HG03139 (cell line): ENCODE measurements around the gene ADGRB3.

Source experiments
- ATAC-seq: cut with Tn5 transposase; IDR thresholded peaks from one replicate; pipeline ENCODE4 v1.9.1; 2021; ENCODE audit not compliant: unreplicated experiment

The ADGRB3 gene

DNA sequence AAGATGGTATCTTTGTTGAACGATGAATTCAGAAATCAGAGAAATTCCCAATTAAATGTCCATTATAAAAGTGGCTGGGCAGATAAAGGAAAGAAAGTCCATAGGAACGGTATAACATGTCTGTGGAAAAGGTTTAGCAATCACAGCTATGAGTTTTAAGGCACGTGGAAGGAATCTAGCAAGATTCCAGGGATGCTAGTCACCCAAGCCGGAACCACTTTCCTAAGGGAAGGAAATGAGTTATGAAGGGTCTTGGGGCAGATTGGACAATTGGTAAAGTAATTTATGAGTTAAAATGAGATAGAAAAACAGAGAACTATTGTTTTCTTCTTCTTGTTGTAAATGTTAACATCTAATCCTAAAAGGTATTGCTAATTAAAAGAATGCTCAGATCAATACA lies 384.8 kb downstream of the ADGRB3 start:
- no peak for ATAC-seq

DNA sequence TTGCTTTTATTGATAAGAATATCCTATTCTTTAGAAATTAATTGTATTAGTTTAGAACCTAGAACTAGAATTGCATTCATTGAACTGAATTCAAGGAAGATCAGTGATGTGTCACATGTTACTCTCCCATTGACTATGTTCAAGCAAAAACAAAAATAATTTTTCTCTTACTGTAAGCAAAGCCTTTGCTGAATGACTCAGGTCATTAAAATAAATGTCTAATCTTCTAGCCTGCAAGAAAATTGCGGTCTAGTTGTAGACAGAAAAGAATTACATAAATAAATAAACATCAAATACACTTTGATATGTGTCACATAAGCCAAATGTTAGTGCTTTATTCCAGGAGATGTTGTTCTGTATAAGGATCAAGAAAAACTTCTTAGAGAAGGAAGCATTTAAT lies 387.9 kb downstream of the ADGRB3 start:
- no peak for ATAC-seq

DNA sequence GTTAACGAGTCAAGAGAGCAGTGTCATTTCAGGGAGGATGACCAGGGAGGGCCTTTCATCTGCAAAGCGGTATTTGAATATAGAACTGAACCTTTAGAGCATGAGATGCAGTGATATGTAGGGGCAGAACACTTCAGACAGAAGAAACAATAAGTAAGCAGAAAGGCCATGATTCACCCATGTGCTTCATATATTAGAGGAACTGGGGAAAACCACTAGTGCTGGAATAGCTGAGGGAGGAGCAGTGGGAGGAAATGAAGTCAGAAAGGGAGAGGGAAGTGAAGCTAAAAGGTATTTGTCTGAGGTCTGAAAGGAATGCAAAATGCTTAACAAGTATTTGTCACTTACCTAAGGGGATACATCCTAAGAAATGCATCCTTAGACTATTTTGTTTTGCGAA lies 391.2 kb downstream of the ADGRB3 start:
- no peak for ATAC-seq

DNA sequence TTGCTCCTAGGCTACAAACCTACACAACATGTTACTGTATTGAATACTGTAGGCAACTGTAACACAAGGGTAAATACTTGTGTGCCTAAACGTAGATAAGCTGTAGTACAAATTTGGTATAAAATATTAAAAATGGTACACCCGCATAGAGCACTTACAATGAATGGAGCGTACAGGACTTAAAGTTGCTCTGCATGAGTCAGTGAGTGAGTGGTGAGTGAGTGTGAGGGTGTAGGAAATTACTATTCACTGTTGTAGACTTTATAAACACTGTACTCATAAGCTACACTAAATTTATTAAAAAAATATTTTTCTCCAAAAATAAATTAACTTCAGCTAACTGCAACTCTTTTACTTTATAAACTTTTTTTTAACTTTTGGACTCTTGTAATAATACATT lies 391.6 kb downstream of the ADGRB3 start:
- ATAC-seq: no peak

DNA sequence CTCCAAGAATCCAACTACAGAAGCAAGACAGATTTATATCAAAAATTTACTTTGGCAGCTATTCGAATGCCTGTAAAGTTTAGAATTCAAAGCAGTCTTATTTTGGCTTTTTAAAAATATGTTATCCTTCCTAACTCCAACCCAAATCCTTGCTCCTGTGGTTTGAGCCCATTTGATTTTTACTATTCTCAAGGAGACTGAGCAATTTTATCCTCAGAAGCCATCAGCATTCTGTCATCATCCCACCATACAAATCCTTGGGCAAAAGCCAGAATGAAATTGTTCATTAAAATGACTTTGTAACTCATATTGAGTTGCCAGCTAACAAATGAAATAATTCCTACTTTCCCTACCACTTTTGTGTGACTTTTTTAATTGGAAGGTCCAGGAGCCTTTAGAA lies 392.8 kb downstream of the ADGRB3 start:
- ATAC-seq: no peak

DNA sequence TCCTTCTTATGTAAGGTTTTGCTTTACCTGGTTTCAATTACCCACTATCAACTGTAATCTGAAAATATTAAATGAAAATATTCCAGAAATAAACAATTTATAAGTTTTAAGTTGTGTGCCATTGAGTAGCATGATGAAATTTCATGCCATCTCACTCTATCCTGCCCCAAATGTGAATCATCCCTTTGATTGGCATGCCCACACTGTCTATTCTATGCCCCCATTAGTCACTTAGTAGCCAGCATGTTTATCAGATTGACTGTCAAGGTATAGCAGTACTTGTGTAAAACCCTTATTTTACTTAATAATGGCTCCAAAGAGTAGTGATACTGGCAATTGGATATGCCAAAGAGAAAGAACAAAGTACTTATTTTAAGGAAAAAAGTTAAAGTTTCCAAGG lies 403.8 kb downstream of the ADGRB3 start:
- ATAC-seq: no peak

DNA sequence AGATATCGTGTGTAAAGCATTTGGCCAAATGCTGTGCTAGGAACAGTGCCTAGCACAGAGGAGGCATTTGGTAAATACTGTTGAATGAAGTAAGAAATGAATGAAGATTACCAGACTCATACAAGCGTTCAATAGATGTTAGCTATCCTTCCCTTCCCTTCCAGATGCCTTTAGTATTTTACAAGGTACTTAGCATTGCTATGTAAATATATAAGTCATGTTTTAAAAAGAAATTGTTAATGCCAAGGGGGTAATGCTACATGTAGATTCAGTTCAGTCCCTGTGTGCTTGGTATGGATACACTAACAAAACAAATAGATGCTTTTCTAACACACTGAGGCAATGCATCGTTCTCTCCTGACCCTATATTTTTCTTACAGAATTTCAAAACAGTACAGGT lies 407.2 kb downstream of the ADGRB3 start:
- no peak for ATAC-seq

DNA sequence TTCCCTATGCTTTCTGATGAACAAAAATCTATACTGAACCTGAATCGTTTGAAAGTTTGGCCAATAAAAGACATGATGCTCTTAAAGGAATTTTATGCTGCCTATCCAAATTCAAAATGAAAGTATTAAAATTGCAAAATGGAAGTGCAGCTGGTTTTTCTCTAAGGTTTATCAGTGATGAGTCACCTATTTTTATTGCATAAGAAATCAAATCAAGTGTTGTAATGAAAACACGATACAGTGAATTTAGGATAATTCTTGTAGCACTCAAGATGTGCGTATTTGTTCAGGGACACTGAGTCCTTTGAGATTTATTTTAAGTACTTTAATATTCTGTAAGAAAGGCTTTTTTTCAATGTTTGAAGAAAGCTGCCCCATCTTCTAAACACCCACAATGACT lies 409.5 kb downstream of the ADGRB3 start:
- ATAC-seq: no peak

DNA sequence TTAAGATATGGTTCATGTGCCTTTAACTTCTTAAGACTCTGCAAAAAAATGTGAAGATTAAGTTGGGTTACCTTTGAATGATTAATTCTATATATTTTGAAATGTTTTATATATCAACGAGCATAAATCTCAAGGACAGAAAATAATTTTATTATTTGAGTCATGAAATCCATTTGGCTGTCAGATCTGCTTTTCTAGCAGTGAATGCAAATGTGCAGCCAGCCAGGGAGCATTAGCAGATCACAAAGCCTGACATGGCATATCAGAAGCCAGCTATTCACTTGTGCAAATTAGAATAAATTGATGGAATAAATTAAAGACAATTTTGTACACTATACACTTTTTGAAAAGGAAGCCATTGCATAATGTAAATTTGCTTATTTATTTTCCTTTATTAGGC lies 424.3 kb downstream of the ADGRB3 start:
- no peak for ATAC-seq

DNA sequence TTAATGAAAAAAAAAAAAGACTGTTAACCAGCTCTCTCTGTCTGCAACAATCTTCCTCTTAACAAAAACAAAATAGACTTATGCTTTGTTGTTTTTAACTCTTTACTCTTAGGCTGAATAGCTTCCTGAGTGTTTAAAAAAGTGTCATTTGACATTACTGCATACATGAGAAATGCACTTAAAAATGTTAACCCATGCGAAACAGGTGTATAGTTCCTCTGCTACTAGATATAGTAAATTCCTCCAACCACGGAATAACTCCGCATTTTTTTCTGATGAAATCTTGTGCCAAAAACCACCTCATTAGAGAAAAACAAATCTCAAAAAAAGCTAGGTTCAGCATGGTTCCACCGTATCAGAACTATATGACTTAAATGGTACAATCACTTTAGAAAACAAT lies 426.0 kb downstream of the ADGRB3 start:
- ATAC-seq: no peak

DNA sequence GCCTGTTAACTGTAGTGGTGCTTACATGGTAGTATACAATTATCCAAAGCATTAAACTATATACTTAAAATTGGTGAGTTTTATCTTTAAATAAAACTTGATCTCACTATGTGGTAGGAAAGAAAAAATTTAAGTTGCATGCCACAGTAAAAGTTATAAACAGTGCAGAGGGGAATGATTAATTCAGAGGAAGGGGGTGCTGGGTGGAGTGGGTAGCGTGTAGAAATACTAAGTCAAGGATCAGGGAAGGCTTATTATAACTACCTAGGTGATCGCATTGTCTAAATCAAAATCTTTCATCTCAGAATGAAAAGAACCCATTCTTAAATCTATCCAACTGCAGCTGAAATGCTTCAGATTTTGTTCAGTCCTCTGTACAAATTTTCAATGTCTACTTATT lies 428.3 kb downstream of the ADGRB3 start:
- no peak for ATAC-seq

DNA sequence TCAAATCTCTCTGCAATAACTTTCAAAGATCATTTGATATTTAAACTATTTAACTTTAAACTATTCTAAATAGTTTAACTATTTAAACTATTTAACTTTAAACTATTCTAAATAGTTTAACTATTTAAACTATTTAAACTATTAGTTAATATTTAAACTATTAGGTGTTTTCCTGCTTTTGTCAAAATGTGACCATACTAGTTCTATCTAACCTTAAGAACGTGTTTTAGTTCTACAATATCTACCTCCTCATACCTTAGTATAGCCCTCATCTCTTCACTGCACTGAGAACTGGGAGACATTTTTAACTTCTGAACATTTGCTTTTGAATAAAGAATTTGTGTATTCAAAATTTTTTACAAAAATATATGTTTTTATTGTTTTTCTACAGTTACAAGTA lies 429.1 kb downstream of the ADGRB3 start:
- ATAC-seq: no peak

DNA sequence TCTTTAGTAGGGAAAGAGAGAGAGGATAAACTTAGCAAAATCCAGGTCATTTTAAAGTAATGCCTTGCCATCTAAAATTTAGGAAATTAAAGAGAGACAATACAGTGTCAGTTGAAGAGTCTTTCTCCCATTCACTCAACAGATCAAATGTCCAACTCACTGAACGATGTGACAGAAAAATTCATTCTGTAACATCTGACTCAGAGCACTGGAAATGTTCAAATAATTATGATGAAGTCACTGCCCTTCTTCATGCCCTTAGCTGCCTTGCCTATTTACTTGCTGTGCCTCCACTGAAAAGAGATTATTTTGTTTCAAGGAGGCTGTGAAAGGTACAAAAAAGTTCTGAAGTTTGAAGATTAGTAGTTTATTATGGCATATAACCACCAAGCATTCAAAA lies 434.8 kb downstream of the ADGRB3 start:
- no peak for ATAC-seq

DNA sequence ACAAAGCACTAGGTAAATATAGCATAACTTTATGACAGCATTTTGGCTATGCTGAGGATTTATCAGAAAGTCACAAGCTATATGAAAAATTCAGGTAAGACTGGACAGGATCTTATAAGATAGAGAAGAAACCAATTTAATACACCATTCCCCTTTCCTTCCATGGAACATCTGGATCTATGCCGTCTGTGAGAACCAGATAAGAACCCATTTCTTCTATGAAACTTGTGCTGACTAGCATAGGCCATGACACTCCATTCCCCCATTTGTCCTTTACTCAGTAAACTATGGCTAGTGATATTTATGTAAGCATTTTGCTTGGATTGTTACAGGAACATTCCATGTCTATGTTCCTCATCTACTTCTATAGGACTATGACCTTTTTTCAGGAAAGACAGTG lies 437.7 kb downstream of the ADGRB3 start:
- ATAC-seq: no peak

DNA sequence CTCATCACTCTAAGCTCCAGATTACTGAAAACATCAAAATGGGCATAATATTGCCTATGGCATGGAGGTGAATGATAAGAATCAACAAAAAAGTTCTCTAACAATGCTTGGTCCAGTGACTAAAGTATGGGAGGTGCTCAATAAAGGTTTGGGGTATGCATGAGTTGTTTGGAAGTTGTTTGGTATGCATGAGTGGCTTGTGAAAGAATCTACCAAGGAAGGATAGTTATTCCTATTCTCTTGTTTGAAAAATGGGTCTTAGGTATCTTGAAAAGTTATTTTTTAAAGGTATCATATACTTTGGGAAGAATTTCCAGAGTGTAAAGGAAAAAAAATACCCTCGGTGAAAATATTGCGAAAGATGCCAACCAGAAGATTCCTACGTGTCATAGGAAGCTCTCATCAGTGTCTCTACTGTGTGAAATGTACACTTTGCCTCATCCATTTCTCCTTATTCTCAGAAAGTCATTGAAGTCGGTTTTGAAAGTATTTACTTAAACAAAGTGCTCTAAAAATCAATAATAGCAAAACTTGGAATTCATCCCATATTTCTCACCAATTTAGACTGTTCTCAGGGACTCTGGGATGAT lies 449.8 kb downstream of the ADGRB3 start:
- no peak for ATAC-seq

DNA sequence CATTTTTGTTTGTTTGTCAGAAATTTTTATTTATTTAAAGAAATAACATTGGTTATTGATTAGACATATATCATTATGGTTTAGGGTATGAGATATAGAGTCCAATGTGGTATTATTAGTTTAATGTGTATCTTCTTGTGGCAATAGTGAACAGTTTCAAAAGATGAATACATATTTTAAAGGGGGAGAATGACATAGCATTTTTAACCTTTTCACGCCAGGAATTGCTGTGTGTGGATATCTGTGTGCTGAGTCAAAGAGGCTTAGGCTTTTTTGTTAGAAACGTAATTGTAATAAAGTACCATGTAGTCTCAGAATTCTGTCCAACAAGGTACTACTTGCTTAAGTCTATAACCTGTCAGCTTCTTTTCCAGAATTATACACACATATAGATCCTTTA lies 451.6 kb downstream of the ADGRB3 start:
- ATAC-seq: no peak

DNA sequence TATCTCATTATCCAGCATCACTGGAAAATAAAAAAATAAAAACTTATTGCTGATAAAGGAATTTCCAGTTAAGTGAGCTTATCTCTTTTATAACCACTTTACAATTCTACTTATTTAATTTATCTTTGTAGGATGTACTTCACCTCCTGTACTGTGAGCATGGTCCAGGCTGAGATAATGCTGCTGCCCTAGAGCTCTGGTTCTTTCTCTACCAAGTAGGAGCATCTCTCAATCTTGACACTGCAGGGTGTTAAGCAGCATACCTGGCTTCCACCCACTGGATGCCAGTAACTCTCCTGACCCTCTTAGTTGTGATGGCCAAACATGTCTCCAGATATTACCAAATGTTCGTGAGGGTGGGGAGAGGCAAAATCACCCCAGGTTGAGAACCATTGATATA lies 454.5 kb downstream of the ADGRB3 start:
- ATAC-seq: no peak

DNA sequence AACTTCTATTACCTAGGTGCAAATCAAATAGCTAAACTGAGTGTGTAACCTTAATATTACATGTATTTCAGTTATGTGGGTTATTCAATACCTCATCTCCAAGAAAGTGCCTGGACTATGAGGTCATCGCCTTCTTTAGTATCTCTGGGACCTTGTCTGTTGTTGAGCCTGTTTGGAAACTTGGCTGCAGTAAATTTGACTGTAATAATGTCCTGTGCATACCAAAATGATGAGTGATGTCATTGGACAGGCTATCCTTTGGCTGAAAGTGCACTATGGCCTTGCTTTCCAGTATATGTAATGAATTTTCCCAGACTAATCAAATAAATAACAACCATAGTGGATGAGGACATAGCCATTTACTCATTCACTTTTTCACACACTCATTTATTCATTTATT lies 455.1 kb downstream of the ADGRB3 start:
- no peak for ATAC-seq

DNA sequence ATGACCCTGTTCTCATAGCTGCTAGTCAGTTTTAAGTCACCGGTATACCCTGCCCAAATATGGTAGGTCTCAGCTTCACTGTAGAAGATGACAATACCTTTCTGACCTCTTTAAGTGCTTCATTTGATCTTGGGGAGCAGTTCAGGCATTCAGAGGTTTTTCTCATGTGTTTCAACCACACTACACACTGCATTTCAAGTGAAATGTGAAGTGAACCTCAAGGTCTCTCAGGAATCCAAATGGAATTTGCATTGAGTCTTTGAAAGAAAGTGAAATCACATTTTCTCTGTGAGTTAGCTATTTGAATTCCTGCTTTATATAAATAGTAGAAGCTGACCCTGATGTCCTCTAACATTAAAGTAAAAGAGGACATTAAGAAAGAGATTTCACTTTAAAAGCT lies 461.6 kb downstream of the ADGRB3 start:
- no peak for ATAC-seq

DNA sequence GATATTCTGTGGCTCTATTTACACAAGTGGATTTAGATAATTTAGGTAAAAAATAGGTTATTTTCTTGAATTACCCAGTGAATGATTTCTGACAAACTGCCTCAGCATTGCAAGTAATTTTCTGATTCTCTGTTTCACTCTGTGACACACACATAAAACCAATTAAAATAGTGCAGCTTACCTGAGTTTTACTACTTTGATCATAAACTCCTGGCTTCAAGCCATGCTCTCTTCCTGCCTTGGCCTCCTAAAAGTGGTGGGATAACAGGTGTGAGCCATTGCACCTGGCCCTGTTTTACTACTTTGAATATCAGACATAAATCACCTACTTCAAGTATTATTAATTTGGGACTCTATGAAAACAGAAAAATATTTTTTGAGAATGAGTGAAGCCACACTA lies 462.9 kb downstream of the ADGRB3 start:
- ATAC-seq: no peak

DNA sequence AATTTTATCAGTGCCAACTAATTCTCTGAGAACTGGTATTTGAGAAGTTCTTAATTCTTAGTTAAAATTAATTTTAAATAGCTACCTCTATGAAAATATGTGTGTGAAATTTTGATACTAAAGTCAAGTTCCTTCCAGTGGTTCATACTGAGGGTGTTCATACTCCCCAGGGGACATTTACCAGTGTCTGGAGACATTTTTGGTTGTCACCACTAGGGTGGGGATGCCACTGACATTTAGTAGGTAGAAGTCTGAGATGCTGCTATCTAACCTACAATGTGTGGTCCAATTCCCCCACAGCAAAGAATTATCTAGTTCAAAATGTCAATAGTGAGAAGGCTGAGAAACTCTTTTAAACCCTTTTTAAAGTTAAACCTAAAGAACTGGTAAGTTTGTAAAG lies 463.8 kb downstream of the ADGRB3 start:
- no peak for ATAC-seq

DNA sequence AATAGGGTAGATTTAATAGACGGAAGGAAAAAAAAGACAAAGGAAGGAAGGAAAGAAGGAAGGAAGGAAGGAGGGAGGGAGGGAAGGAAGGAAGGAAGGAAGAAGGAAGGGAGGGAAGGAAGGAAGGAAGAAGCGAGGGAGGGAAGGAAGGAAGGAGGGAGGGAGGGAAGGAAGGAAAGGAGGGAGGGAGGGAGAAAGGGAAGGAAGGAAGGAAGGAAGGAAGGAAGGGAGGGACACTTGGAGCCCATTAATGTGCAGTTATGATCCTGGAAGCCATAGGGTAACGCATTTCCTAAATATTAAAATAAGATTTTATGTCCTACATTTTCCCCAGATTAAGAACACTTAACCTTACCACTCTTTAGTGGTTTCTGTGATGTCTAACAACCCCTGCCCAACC lies 465.7 kb downstream of the ADGRB3 start:
- ATAC-seq: no peak

DNA sequence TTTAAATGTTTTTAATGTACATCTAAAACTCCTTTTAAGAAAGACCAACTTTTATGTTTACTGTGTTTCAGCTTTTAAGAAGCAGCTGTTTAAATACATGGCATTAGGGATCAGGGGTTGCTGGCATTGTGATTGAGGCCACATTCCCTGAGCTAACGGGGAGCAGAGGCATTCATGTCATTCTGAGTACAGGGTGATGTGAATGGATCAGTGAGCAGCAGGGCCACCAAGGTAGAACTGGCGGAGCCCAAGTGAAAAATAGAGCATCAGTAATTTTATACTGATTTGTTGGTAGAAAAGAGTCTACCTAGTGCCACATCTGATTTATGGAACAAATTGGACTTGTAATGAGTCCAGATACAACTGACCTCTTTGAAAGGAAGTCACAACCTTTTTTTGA lies 467.3 kb downstream of the ADGRB3 start:
- no peak for ATAC-seq

DNA sequence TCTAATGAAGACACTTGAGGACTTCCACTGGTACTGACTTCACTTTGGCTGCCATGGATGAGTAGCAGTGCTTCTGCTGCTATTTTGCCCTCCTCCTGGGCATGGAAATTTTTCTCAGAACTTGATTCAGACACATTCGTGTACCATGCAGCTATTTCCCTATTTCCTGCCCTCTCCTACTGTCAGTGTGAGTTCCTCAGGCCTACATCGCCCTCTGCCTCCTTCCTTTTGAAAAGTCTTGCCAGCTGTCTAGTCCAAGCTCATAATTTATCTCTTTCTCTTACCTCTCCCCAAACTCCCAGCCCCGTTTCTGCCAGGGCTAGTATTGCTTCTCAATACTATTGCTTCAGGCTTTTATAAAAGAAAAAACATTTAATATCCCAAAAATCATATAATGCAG lies 470.2 kb downstream of the ADGRB3 start:
- ATAC-seq: no peak
